Measurements from ENCODE around the gene CCDC120.

CCDC120 gene, protein sequence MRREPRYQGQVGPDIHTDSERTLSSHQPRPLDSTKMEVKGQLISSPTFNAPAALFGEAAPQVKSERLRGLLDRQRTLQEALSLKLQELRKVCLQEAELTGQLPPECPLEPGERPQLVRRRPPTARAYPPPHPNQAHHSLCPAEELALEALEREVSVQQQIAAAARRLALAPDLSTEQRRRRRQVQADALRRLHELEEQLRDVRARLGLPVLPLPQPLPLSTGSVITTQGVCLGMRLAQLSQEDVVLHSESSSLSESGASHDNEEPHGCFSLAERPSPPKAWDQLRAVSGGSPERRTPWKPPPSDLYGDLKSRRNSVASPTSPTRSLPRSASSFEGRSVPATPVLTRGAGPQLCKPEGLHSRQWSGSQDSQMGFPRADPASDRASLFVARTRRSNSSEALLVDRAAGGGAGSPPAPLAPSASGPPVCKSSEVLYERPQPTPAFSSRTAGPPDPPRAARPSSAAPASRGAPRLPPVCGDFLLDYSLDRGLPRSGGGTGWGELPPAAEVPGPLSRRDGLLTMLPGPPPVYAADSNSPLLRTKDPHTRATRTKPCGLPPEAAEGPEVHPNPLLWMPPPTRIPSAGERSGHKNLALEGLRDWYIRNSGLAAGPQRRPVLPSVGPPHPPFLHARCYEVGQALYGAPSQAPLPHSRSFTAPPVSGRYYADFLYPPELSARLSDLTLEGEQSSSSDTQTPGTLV

GRCh38 chrX:49058794-49059193 lies at the start of gene CCDC120:
Gene CCDC120 (plus strand): TSS chrX:49058999. CDS start chrX:49062042, 3,043 bp downstream.
- FAIRE-seq (no peak), DNase-seq (ENCODE audit: low spot score) (no peak)

DNA sequence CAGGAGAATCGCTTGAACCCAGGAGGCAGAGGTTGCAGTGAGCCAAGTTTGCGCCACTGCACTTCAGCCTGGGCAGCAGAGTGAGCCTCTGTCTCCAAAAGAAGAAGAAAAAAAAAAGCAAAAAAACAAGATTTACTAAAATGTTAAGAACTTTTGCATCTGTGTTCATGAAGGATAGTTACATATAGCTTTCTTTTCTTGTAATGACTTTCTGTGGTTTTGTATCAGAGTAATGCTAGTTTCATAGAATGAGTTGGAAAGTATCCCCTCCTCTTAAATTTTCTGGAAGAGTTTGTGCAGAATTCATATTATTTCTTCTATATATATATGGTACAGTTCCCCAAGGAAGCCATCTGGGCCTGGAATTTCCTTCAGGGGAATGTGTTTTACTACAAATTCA lies 39.7 kb upstream of the CCDC120 start:
- FAIRE-seq (no peak), DNase-seq (ENCODE audit: low spot score) (no peak)

DNA sequence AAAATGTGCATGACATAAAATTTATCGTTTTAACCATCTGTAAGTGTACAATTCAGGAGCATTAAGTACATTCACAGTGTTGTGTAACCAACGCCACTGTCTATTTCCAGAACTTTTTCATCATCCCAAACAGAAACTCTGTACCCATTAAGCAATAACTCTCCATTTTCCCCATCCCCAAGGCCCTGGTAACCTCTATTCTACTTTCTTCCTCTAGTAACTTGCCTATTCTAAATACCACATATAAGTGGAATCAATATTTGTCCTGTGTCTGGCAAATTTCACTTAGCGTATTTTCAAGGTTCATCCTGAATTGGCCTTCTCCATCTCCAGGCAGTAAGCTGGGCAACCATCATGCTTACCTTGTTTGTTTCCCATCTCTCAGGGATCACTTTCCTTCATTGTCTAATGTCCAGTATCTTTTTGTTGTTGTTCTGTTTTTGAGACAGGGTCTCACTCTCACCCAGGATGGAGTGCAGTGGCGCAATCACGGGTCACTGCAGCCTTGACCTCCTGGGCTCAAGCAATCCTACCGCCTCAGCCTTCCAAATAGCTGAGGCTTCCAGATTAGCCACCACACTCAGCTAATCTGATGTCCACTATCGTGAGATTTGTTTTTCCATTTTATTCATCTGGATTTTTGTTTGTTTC lies 39.1 kb upstream of the CCDC120 start:
- no peak for FAIRE-seq
- no peak for DNase-seq (ENCODE audit: low spot score)

GRCh38 chrX:49029876-49030275 lies 28.9 kb upstream of the CCDC120 start:
- FAIRE-seq (no peak), DNase-seq (ENCODE audit: low spot score) (no peak)

DNA sequence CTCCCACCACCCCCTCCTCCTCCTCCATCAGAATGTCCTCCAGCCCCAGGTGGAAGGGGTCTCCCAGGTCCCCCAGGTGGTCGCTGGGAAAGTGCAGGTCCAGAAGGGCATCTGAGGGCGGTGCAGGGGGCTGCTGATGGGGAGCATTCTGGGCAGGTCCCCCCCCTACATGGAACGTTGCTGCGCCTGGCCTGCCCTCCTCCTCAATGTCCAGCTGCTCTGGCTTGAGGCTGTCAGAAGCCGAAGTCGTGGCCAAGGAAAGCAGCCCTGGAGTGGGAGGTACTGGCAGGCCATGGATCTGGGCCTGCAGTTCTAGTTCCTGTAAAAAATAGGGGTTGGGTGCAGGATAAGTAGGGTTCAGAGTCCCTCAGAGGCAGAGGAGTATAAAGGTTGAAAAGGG lies 28.5 kb upstream of the CCDC120 start:
- DNase-seq (ENCODE audit: low spot score) = no peak
- FAIRE-seq = no peak

GRCh38 chrX:49037883-49038475 lies 20.8 kb upstream of the CCDC120 start:
- no peak for FAIRE-seq
- no peak for DNase-seq (ENCODE audit: low spot score)

DNA sequence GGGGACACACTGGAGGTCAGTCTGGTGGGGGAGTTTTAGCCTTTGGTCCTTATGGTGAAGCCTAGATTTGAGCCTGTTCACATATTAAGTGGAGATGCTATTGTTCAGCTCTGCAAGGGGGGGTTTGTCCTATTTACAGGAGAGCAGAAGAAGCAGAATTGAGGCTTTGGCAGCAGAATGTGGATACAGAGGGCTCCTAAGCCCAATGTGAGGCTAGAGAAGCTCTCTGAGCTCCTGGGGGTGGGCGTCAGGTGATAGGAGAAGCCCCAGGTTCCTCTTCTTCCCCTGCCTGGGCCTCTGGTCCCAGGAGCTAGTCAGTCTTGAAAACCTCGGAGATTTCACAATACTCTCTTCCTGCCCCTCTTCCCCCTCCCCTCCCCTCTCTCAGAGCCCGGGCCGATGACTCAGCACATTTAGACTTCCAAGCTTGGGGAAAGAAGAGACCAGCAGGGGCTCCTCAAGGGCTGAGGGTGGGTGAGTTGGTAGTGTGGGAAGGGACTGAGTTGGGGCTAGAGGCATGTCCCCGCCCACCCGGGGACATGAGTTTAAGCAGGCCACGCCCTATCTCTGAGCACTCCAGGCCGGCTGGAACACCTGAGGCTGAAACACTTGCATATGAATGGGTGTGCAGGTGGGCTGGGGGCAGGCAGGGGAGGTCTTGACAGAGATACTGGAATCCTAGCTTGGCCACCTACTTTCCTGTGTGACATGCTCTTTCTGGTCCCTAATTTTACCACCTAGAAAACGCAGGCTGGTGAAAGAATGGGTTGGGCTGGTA lies 19.0 kb upstream of the CCDC120 start:
- FAIRE-seq = no peak

GRCh38 chrX:49040376-49040955 lies 18.3 kb upstream of the CCDC120 start:
- no peak for FAIRE-seq

More for the DNA sequence above, 19.0 kb upstream of the CCDC120 start:
- peak; percentile 84 for DNase-seq (ENCODE audit: low spot score)

GRCh38 chrX:49041744-49042580 lies 16.8 kb upstream of the CCDC120 start:
- FAIRE-seq = no peak
- no peak for DNase-seq (ENCODE audit: low spot score)

More at GRCh38 chrX:49040376-49040955, 18.3 kb upstream of the CCDC120 start:
- DNase-seq (ENCODE audit: low spot score) = no peak

DNA sequence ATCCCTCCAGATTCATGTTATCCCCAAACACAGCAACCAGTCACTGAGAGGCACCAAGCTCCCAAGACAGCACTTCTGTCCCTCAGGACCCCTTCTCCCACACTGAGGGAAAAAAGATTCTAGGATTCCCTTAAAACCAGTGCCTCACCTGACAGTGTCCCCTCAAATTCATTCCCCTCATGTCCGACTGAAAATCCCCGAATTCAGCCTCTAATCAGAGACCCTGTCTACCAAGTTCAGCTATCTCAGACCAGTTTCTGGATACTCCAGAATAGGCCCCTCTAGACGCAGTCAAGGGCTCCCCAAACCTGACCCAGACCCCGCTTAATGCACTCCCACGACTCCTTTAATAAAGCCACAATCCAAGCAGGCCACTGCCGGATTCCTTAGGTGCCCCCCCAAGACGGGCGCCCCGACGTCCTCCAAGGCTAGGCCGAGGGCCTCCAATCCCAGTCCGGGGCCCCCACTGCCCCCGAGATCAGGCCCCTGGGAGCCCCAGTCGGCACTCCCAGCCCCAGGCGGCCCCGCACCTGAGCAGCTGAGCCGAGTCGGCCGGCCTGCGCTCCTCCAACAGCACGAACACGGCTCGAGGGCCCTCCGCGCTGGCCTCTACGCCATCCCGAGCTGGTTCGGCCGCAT lies 16.1 kb upstream of the CCDC120 start:
- DNase-seq (ENCODE audit: low spot score) = no peak
- FAIRE-seq = no peak

DNA sequence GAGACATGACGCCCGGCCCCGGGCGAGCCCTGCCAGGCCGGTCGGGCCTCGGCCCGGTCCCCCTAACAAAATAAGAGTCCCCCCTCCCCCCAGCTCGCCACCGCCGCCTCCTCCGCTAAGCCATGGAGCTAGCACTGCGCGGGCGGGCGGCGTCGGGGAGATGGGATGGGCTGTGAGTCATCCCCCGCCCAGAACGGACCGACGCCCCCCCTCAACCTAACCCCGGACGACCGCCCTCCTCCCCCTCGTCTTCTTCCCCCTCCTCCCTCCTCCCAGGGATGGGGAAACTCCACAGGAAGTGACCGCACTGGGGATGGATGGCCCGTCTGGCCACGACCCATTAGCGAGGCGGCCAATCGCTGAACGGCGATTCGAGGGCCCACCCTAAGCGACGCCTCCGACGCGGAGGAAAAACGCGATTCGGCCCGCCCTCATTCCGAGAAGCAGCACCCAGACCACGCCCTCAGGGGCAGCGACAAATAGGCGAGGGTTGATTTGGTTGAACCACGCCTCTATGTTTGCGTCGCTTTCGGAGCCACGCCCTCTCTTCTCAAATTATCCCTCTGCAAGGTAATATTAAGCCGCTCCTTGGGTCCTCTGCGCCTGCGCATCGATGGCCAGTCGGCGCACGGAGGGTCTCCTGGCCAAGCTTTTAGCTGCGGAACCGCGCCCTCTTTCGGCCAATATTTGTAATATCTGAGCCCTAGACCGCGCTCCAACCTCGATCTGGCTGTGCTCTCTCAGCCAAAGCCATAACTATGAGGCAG lies 15.4 kb upstream of the CCDC120 start, which contains the start of gene TFE3:
TSS of gene TFE3 (minus strand) at position 138 of the 767 bp plus-strand sequence. CDS start at position 7, 131 bp downstream.
- peak; percentile 92 for FAIRE-seq
- DNase-seq (ENCODE audit: low spot score) = peak; percentile 93

DNA sequence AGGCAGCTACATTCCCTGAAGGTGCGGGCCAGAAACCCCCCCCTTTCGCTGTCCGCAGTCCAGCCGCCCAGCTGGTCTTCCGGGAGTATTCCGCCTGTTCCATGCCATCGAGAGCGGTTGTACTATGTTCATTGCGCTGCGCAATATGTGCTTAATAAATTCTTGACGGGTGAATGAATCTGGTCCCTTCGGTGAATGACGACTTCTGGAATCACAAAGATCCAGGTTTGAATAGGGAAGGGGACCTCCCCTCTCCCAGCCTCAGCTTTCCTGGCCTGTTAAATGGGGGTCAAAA lies 14.9 kb upstream of the CCDC120 start:
- DNase-seq (ENCODE audit: low spot score) (no peak), FAIRE-seq (no peak)

DNA sequence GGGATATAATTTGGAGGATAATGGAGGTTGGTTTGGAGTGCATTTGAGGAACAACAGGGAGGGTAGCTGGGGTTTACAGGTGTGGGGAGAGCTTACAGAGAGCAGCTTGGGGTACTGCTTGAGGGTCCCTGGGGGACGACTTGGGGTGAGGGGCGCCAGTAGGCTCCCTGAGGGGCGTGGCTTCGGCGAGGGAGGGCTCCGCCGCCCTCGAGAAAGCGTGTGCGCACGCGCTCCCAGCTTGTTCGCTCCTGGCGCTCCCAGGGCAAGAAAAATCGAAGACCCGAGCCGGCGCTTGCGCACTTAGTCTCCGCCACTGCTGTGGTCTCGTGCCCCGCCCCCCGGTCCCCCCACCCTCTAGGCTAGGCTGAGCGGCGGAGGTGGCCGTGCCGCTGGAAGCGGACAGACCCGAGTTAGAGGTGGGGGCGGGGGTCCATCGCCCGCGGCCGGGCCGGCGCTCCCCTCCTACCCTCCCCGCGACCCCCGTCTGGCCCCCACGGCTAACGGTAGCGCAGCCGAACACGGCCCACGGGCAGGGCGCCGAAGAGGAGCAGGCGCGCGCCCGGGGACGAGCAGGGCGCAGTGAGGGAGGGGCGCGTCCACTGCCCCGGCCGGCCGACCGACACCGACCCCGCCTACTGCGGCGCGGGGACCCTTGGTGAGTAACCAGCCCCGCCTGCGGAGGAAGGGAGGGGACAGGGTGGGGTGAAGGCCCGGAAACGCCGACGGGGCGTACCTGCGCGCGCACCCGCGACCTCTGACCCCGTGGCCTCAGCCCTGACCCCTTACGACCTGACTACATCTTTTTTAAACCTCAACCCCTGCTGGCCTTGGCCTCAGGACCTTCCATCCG lies 5.4 kb upstream of the CCDC120 start:
- DNase-seq (ENCODE audit: low spot score) = peak; percentile 85

DNA sequence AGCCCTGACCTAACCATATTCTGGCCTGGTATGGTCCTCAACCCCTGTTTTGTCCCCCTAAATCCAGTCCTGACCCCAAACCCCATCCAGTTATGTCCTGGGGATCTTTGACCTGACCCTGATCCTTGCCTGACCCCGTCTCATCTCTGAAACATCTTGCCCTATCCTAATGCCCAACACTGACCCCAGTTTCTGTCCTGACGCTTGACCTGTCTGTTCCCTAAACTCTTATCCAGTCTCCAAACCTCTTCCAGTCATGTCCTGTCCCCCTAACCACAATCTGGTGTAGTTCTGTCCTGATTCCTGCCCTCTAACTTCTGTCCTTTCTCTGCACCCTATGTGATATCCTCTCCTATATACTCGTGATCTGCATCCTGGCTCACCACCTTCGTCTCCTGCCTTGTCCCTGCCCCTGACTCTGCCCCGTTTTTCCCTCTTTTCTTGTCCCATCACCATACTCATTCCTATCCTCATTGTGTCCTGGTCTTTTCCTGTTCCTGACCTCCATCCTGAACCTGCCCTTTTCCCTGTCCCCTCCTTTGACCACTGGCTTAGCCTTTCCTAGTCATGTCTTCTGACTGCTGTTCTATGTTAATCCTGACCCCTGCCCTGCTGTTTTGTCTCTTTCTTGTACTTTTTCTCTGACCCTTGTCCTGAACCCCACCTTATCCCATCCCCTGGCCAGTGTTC lies 4.6 kb upstream of the CCDC120 start:
- DNase-seq (ENCODE audit: low spot score) (no peak), FAIRE-seq (no peak)

More for the DNA sequence above, 5.4 kb upstream of the CCDC120 start:
- peak; percentile 66 for FAIRE-seq

- DNase-seq (ENCODE audit: low spot score) (no peak), FAIRE-seq (no peak)
Observed at GRCh38 chrX:49059201-49059600, 402 bp downstream of the CCDC120 start.

DNA sequence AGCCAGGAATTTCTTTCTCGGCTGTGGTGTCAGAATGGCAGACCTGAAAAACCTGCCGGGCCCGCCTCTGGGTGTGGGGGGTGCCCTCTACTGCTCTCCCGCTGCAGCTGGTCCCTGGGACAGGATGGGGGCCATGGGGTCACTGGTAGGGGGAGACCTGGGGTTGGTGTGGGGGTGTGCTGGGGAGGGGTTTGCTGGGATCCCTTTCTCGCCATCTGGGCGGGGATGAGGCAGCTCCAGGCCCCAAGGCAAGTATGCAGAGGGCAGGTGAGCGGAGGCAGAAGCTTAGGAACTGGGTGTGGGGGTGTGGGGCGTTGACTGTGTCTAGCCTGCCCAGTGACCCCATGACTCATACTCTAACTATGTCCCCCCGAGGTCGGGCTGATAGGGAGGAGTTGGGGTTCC lies 884 bp downstream of the CCDC120 start:
- no peak for DNase-seq (ENCODE audit: low spot score)
- FAIRE-seq = no peak

- FAIRE-seq = no peak
Observed at GRCh38 chrX:49060914-49061313, 2.1 kb downstream of the CCDC120 start.

More at GRCh38 chrX:49060914-49061313, 2.1 kb downstream of the CCDC120 start:
- no peak for DNase-seq (ENCODE audit: low spot score)

Measured in urothelium cell line (cell line).